Suprapubic skin (tissue), 3 donors: ENCODE results near the gene SWT1.

Experiments
- POLR2A ChIP-seq, 2 donors: fragments of 450-650 bp; IDR thresholded peaks; one replicate each; pipeline ENCODE4 v1.6.1; 2017; ENCODE audit warnings: antibody characterized with exemption in 2 of 2, mild to moderate bottlenecking in 2 of 2, moderate library complexity in 2 of 2
- TF ChIP-seq, protein P1 (sequence below), 2 donors: fragments of 200-600 bp in 1 of 2; fragments of 450-650 bp in 1 of 2; sonication (generic) in 1 of 2; IDR thresholded peaks; one replicate each; pipeline ENCODE4 v1.5.1; 2016 to 2019; ENCODE audit warnings: antibody characterized with exemption in 2 of 2, mild to moderate bottlenecking in 1 of 2, moderate library complexity in 1 of 2

- TF ChIP-seq, protein P1, sequence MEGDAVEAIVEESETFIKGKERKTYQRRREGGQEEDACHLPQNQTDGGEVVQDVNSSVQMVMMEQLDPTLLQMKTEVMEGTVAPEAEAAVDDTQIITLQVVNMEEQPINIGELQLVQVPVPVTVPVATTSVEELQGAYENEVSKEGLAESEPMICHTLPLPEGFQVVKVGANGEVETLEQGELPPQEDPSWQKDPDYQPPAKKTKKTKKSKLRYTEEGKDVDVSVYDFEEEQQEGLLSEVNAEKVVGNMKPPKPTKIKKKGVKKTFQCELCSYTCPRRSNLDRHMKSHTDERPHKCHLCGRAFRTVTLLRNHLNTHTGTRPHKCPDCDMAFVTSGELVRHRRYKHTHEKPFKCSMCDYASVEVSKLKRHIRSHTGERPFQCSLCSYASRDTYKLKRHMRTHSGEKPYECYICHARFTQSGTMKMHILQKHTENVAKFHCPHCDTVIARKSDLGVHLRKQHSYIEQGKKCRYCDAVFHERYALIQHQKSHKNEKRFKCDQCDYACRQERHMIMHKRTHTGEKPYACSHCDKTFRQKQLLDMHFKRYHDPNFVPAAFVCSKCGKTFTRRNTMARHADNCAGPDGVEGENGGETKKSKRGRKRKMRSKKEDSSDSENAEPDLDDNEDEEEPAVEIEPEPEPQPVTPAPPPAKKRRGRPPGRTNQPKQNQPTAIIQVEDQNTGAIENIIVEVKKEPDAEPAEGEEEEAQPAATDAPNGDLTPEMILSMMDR (IDR thresholded peaks at IDR 0.05): no peak
- TF ChIP-seq POLR2A (IDR thresholded peaks at IDR 0.05): no peak
Observed at GRCh38 chr1:185268352-185268751, 111.4 kb downstream of the SWT1 start.
